Upper lobe of right lung (tissue), 1 donor: ENCODE measurements around the gene KAT8. TPM values are rescaled to one million over a fixed set of nuclear protein-coding genes. Genes with fewer than 3 reads are reported as not detected.

ENCODE experiments used
- ATAC-seq: fragments of 200-7000 bp; cut with Tn5 transposase; one replicate; pipeline ENCODE4 v1.9.1; 2020; ENCODE audit warnings: mild to moderate bottlenecking, moderate library complexity
- DNase-seq: peaks from one replicate; pipeline ENCODE4 v3.0.0-alpha.2; 2020
- H3K27ac ChIP-seq: fragments of 200-600 bp; one replicate; pipeline ENCODE4 v1.8.0; 2022
- H3K27me3 ChIP-seq: fragments of 200-600 bp; one replicate; pipeline ENCODE4 v1.8.0; 2022; ENCODE audit warnings: mild to moderate bottlenecking
- H3K36me3 ChIP-seq: fragments of 200-600 bp; one replicate; pipeline ENCODE4 v1.8.0; 2022
- H3K4me1 ChIP-seq: fragments of 200-600 bp; one replicate; pipeline ENCODE4 v1.8.0; 2022
- H3K4me3 ChIP-seq: fragments of 200-600 bp; one replicate; pipeline ENCODE4 v1.8.0; 2022; ENCODE audit warnings: mild to moderate bottlenecking
- H3K9me3 ChIP-seq: fragments of 200-600 bp; one replicate; pipeline ENCODE4 v1.8.0; 2022
- intact Hi-C: fragments of 100-400 bp; cut with DNase I; formaldehyde crosslinking; loops from one replicate; pipeline ENCODE4 v1.11.0; 2022
- total RNA-seq: library from RNA; stranded (reverse); fragmentation: NEBNext Ultra II Directional; extraction: Animal tissue kit (Norgen Biotek cat#: 25700); gene quantifications from one replicate; pipeline ENCODE4 v1.2.1, GENCODE V29; 2021
- TF ChIP-seq, protein P1 (sequence below): fragments of 200-600 bp; IDR thresholded peaks from one replicate; pipeline ENCODE4 v1.8.0; 2022; ENCODE audit warnings: antibody characterized with exemption
- donor health status: DM: no; HTN: yes; CAD: no; lungs with severe emphysema.

Gene KAT8
- total RNA-seq, 1 donor from 2014 or later: 80.4 TPM

DNA sequence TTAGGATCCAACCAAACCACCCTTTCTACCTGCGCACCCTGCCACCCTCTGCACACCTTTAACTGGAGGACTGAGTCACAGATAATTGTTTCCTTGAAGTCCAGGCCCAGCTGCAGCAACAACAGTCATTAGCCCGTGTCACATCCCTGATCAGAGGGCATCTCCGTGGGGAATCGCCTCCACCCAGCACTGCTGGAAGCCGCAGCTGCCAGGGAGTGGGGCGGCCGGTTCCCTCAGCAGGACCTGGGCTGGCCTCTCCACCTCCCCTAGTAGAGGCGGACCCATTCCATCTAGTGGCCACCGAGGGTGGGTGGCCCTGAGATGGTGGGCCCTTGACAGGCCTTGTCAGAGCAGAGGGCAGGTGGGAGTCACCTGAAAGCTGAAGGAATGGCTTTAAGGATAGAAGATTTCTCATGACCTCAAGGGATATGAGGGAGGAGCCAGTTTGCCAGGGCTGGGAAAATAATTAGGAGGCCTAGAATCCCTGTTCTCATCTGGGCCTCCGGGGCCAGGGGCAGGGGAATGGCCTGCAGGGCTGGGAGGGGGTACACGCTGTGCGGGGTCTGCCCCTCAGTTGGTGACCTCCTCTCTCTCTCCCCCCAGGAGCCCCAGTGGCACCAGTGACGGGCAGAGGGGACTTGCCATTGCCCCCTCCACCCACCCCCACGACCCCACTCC is 35.0 kb upstream of the KAT8 start:
- peaks cover 60% of the 10 kb centered on the region for H3K36me3 ChIP-seq

DNA sequence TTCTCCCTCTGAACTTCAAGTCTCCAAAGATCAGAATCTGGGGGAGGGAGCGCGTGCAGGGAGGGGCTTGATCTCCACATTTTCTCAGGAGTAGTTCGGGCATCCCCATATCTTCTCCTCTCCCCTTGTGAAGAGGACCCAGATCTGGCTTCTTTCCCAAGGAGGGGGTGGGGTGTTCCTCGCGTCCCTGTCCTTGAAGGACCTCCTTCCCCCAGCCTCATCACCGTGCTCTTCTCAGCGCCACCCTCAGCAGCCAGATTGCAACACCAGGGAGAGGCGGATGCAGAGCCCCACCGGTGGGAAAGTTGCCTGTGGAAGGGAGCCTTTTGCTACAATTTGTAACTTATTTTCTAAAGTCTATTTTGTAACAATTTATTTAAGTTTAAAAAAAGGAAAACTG is 34.4 kb upstream of the KAT8 start:
- Histone ChIP-seq H3K9me3 (no peaks in the 10 kb centered on the region), H3K4me3 (no peak overlapping the region), H3K27ac (no peak overlapping the region), H3K4me1 (no peaks in the 10 kb centered on the region), H3K36me3 (peaks cover 54% of the 10 kb centered on the region), H3K27me3 (no peaks in the 10 kb centered on the region)
- ATAC-seq: no peak
- intact Hi-C loops: no loop called here
- TF ChIP-seq, protein P1, sequence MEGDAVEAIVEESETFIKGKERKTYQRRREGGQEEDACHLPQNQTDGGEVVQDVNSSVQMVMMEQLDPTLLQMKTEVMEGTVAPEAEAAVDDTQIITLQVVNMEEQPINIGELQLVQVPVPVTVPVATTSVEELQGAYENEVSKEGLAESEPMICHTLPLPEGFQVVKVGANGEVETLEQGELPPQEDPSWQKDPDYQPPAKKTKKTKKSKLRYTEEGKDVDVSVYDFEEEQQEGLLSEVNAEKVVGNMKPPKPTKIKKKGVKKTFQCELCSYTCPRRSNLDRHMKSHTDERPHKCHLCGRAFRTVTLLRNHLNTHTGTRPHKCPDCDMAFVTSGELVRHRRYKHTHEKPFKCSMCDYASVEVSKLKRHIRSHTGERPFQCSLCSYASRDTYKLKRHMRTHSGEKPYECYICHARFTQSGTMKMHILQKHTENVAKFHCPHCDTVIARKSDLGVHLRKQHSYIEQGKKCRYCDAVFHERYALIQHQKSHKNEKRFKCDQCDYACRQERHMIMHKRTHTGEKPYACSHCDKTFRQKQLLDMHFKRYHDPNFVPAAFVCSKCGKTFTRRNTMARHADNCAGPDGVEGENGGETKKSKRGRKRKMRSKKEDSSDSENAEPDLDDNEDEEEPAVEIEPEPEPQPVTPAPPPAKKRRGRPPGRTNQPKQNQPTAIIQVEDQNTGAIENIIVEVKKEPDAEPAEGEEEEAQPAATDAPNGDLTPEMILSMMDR: no peak
- no peak for DNase-seq

More for the DNA sequence above, 35.0 kb upstream of the KAT8 start:
- Histone ChIP-seq H3K27me3 (no peaks in the 10 kb centered on the region), H3K9me3 (no peaks in the 10 kb centered on the region), H3K4me3 (no peak overlapping the region), H3K4me1 (no peaks in the 10 kb centered on the region), H3K27ac (no peak overlapping the region)
- intact Hi-C loops: no loop called here
- TF ChIP-seq, protein P1: no peak
- no peak for DNase-seq
- no peak for ATAC-seq

DNA sequence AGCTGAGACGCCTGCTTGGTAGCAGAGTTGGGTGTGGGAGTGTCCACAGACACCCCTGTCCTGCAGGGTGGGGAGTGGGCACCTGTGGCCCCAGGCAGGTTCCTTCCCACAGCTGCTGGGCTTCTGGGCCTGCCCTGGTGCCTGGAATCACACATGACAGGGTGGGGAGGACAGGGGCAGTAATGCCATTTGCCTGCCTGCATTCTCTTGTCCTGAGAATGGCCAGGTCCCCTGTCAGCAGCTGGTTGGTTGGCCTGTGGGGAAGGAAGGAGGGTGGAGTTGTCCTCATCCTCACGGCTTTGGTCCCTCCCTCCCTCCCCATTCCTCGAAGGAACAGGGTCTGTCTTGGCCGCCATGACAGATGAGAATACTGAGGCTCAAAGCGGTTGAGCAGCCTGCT is 33.9 kb upstream of the KAT8 start:
- TF ChIP-seq, protein P1: no peak
- ATAC-seq (no peak), DNase-seq (no peak)
- H3K4me3 ChIP-seq: no peak overlapping the region
- peaks cover 49% of the 10 kb centered on the region for H3K36me3 ChIP-seq
- intact Hi-C loops: no loop called here
- H3K4me1 ChIP-seq: no peaks in the 10 kb centered on the region
- H3K9me3 ChIP-seq: no peaks in the 10 kb centered on the region
- no peaks in the 10 kb centered on the region for H3K27me3 ChIP-seq
- H3K27ac ChIP-seq: no peak overlapping the region

GRCh38 chr16:31083981-31084380 is 33.5 kb upstream of the KAT8 start:
- TF ChIP-seq, protein P1: no peak
- no peak overlapping the region for H3K4me3 ChIP-seq
- H3K36me3 ChIP-seq: peaks cover 45% of the 10 kb centered on the region
- intact Hi-C loops: no loop called here
- no peak for DNase-seq
- H3K27ac ChIP-seq: no peak overlapping the region
- peak; percentile 65 for ATAC-seq
- no peaks in the 10 kb centered on the region for H3K27me3 ChIP-seq
- H3K9me3 ChIP-seq: no peaks in the 10 kb centered on the region
- no peaks in the 10 kb centered on the region for H3K4me1 ChIP-seq

DNA sequence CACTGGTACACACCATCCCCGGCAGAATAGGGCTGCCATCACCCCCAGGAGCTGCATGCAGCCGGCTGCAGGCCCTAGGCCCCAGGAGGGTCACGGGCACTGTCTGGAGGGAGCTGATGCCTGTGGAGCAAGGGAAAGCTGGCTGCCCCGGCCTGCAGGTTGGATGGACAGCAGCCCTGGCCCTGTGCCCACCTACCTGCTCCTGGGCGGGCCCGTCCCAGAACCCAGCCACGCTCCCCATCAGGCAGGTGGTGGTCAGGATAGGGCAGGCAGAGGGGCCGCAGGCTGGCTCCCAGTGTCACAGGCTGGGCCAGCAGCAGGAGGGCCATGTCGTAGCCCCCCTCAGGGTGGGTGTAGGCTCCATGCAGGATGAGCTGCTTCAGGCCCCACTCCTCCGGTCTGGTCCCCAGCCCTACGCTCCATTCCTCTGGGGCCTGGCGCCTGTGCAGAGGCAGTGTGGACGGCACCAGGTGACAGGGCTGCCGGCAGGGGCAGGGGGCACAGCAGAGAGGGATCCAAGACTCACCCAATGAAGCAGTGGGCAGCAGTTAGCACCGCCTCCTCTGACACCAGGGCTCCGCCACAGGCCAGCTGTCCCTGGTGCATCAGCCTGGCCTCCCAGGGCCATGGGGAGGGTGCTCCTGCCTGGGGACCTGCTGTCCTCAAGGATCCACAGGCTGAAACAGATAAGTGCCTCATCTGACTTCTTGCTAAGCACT is 32.7 kb upstream of the KAT8 start:
- intact Hi-C loops: no loop called here
- Histone ChIP-seq H3K4me1 (no peaks in the 10 kb centered on the region), H3K9me3 (no peaks in the 10 kb centered on the region), H3K4me3 (no peak overlapping the region), H3K27ac (no peak overlapping the region), H3K36me3 (peaks cover 38% of the 10 kb centered on the region), H3K27me3 (no peaks in the 10 kb centered on the region)
- TF ChIP-seq, protein P1: no peak
- ATAC-seq: no peak
- no peak for DNase-seq
